ENCODE results near the gene TSHZ1.
"Not testable (repeated sequence)": the region's sequence is repeated elsewhere in the genome, so short reads cannot be mapped to it uniquely, and the experiment has no call there.

TSHZ1 gene

GRCh38 chr18:75179819-75180600 lies 30.6 kb upstream of the TSHZ1 start:
- no peak for DNase-seq (ENCODE audit: low read depth)

- no peak for DNase-seq (ENCODE audit: low read depth)
Observed at GRCh38 chr18:75183524-75183923, 27.1 kb upstream of the TSHZ1 start.

GRCh38 chr18:75183973-75184493 lies 26.6 kb upstream of the TSHZ1 start:
- no peak for DNase-seq (ENCODE audit: low read depth)

GRCh38 chr18:75185460-75185859 lies 25.1 kb upstream of the TSHZ1 start:
- DNase-seq (ENCODE audit: low read depth) = no peak

- not testable (repeated sequence) for DNase-seq (ENCODE audit: low read depth)
Observed at GRCh38 chr18:75187702-75188101, 22.9 kb upstream of the TSHZ1 start.

- DNase-seq (ENCODE audit: low read depth) = no peak
Observed at GRCh38 chr18:75189696-75190095, 20.9 kb upstream of the TSHZ1 start.

- DNase-seq (ENCODE audit: low read depth) = no peak
Observed at GRCh38 chr18:75192899-75193298, 17.7 kb upstream of the TSHZ1 start.

GRCh38 chr18:75198036-75198435 lies 12.6 kb upstream of the TSHZ1 start:
- no peak for DNase-seq (ENCODE audit: low read depth)

- DNase-seq (ENCODE audit: low read depth) = no peak
Observed at GRCh38 chr18:75199327-75199726, 11.3 kb upstream of the TSHZ1 start.

GRCh38 chr18:75200071-75200470 lies 10.5 kb upstream of the TSHZ1 start:
- no peak for DNase-seq (ENCODE audit: low read depth)

GRCh38 chr18:75200605-75201280 lies 9.9 kb upstream of the TSHZ1 start:
- no peak for DNase-seq (ENCODE audit: low read depth)

- DNase-seq (ENCODE audit: low read depth) = no peak
Observed at GRCh38 chr18:75201282-75202270, 9.0 kb upstream of the TSHZ1 start.

GRCh38 chr18:75202696-75203365 lies 7.8 kb upstream of the TSHZ1 start:
- DNase-seq (ENCODE audit: low read depth) = no peak

GRCh38 chr18:75203416-75204268 lies 7.0 kb upstream of the TSHZ1 start:
- no peak for DNase-seq (ENCODE audit: low read depth)

- DNase-seq (ENCODE audit: low read depth) = no peak
Observed at GRCh38 chr18:75204269-75204731, 6.3 kb upstream of the TSHZ1 start.

GRCh38 chr18:75204732-75205513 lies 5.7 kb upstream of the TSHZ1 start:
- DNase-seq (ENCODE audit: low read depth) = no peak

GRCh38 chr18:75205514-75206132 lies 5.0 kb upstream of the TSHZ1 start:
- no peak for DNase-seq (ENCODE audit: low read depth)

- DNase-seq (ENCODE audit: low read depth) = no peak
Observed at GRCh38 chr18:75206452-75207309, 3.9 kb upstream of the TSHZ1 start.
